Measurements from ENCODE around the gene GPRIN2.

Gene GPRIN2

DNA sequence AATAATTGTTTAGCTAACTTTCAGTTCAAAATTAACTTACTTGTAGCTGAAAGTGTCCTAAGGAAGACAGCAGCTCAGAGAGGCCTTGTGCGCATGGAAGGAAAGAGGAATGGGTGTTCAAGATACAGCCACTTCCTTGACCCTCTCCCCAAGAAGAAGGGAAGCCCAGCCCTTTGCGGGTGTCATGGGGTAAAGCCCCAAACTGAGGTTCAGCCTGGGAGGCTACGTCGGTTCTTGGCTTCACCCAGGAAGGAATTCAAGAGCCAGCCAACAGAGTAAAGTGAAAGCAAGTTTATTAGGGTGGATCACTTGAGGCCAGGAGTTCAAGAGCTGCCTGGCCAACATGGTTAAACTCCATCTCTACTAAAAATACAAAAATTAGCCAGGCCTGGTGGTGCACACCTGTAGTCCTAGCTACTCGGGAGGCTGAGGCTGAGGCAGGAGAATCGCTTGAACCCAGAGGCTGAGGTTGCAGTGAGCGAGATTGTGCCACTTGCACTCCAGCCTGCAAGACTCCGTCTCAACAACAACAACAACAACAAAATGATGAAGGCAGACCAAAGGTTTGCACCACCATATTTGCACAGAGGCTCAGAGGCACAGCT is 15.9 kb downstream of the GPRIN2 start:
- TF ChIP-seq, protein P1, sequence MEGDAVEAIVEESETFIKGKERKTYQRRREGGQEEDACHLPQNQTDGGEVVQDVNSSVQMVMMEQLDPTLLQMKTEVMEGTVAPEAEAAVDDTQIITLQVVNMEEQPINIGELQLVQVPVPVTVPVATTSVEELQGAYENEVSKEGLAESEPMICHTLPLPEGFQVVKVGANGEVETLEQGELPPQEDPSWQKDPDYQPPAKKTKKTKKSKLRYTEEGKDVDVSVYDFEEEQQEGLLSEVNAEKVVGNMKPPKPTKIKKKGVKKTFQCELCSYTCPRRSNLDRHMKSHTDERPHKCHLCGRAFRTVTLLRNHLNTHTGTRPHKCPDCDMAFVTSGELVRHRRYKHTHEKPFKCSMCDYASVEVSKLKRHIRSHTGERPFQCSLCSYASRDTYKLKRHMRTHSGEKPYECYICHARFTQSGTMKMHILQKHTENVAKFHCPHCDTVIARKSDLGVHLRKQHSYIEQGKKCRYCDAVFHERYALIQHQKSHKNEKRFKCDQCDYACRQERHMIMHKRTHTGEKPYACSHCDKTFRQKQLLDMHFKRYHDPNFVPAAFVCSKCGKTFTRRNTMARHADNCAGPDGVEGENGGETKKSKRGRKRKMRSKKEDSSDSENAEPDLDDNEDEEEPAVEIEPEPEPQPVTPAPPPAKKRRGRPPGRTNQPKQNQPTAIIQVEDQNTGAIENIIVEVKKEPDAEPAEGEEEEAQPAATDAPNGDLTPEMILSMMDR (conservative IDR thresholded peaks at IDR 0.05; ENCODE audit: low read depth, low read length): no peak
- no peak overlapping the region for H3K4me3 ChIP-seq (ENCODE audit: low read length)
- no peak for DNase-seq (ENCODE audit: low read depth)

DNA sequence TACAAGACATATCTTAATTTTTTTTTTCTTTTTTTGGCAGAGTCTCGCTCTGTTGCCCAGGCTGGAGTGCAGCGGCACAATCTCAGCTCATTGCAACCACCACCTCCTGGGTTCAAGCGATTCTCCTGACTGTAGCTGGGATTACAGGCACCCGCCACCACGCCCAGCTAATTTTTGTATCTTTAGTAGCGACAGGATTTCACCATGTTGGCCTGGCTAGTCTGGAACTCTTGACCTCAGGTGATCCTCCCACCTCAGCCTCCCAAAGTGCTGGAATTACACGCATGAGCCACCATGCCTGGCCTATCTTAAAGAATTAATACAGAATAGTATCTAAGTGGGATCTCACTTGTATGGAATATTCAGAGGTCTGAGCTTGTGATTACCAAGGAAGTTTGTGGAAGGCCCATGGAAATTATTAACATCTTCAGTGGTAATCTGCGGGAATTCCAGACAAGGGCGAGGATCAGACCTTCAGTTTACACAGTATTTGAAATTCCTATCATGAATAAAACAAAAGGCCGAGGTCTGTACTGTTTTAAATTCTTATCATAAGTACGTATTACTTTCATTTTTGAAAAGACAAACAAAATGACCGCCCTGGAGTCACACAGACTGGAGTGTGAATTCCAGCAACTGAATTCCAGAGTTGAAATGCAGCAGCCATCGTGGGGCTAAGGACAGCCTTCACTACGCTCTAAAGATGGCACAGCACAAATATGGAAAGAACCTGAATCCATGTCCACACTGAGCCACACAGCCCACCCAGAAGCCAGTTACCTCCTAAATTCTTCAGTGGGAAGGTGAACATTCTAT is 16.7 kb downstream of the GPRIN2 start:
- TF ChIP-seq, protein P1 (conservative IDR thresholded peaks at IDR 0.05; ENCODE audit: low read depth, low read length): no peak
- no peak for DNase-seq (ENCODE audit: low read depth)
- H3K4me3 ChIP-seq (ENCODE audit: low read length): no peak overlapping the region

DNA sequence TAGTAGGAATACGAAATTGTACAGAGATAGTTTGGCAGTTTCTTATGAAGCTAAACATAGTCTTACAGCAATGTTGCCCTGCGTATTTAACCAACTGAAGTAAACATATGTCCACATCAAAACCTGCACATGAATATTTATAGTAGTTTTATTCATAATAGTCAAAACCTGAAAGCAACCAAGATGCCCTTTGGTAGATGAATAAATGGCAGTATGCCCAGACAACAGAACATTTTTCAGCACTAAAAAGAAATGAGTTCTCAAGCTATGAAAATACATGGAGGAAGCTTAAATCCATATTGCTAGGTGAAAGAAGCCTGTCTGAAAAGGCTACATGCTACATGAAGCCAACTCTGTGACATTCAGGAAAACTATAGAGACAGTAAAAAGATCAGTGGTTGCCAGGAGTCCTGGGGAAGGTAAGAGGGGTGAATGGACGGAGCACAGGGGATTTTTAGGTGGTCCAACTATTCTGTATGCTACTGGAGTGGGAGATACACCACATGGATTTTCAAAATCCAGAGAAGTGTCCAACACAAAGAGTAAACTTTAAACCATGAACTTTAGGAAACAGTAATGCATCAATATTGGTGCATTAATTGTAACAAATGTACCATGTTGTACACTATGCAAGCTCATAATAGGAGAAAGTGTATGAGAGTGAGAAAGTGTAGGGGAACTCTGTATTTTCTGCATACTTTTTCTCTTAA is 17.6 kb downstream of the GPRIN2 start:
- no peak for DNase-seq (ENCODE audit: low read depth)
- H3K4me3 ChIP-seq (ENCODE audit: low read length): no peak overlapping the region
- TF ChIP-seq, protein P1 (conservative IDR thresholded peaks at IDR 0.05; ENCODE audit: low read depth, low read length): no peak

DNA sequence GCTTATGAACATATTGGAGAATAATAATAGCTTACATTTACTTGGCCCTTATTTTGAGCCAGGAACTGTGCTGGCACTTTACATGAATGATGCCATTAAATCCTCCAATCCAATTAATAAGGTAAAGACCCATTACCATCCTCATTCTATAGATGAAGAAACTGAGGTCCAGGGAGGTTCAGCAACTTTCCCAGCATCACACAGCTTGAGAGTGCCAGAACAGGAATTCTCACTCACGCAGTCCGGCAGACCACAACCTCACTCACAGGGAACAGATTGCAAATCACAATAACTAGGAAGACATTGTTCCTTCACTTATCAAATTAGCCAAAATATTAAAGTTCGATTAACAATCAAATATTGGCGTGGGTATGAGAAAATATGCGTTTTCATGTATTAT is 18.3 kb downstream of the GPRIN2 start:
- no peak overlapping the region for H3K4me3 ChIP-seq (ENCODE audit: low read length)
- TF ChIP-seq, protein P1 (conservative IDR thresholded peaks at IDR 0.05; ENCODE audit: low read depth, low read length): no peak
- no peak for DNase-seq (ENCODE audit: low read depth)

DNA sequence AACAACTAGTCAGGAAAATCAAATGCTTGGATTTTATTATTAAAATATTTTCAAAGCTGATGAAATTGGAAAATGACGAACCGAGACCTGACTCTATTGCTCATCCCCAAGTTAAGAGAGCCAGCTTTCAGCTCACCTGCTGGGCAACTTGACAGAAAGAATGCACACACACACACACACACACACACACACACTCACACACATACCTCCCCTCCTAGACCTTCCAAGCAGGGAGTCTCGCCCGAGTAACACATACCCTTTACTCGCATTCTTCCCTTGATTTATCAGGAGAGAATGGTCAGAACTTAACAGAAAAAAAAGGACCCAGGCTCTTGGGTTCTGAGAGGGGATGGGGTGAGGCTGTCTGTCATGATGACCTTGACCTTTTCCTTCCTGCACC is 19.1 kb downstream of the GPRIN2 start:
- DNase-seq (ENCODE audit: low read depth): no peak
- no peak overlapping the region for H3K4me3 ChIP-seq (ENCODE audit: low read length)
- TF ChIP-seq, protein P1 (conservative IDR thresholded peaks at IDR 0.05; ENCODE audit: low read depth, low read length): no peak

DNA sequence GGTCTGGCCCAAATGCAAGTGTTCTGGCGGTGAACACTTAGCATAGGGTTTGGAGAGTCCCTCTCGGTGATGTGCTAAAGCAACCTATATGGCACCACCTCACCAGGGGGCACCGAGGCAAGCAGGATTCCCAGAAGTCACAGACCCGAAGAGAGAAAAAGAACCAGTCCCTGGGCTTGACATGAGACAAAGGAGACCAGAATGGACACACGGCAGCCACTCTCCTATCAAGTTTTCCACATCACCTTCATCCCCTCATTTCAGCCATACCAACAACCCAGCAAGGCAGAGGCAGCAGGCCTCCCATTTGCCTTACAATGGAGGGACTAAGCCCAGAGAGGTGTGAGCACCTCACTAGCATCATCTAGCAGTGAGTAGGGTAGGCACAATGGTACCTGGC is 19.7 kb downstream of the GPRIN2 start:
- TF ChIP-seq, protein P1 (conservative IDR thresholded peaks at IDR 0.05; ENCODE audit: low read depth, low read length): no peak
- DNase-seq (ENCODE audit: low read depth): no peak
- no peak overlapping the region for H3K4me3 ChIP-seq (ENCODE audit: low read length)
